Measurements from ENCODE around the gene DNAJC11.

The DNAJC11 gene

GRCh38 chr1:6686294-6686693 is 15.3 kb downstream of the DNAJC11 start:
- peak; percentile 15 for DNase-seq (ENCODE audit: low read depth)
- no peak for TF ChIP-seq CTCF (conservative IDR thresholded peaks at IDR 0.05; ENCODE audit: low read length)

GRCh38 chr1:6685381-6685780 is 16.2 kb downstream of the DNAJC11 start:
- no peak overlapping the region for H3K4me3 ChIP-seq (ENCODE audit: low read length)
- TF ChIP-seq CTCF (conservative IDR thresholded peaks at IDR 0.05; ENCODE audit: low read length): no peak
- DNase-seq (ENCODE audit: low read depth): no peak

More at GRCh38 chr1:6686294-6686693, 15.3 kb downstream of the DNAJC11 start:
- no peak overlapping the region for H3K4me3 ChIP-seq (ENCODE audit: low read length)

GRCh38 chr1:6683434-6683833 is 18.2 kb downstream of the DNAJC11 start:
- no peak for DNase-seq (ENCODE audit: low read depth)
- H3K4me3 ChIP-seq (ENCODE audit: low read length): no peak overlapping the region

GRCh38 chr1:6675941-6676340 is 25.7 kb downstream of the DNAJC11 start:
- DNase-seq (ENCODE audit: low read depth): no peak
- no peak overlapping the region for H3K4me3 ChIP-seq (ENCODE audit: low read length)
- no peak for TF ChIP-seq CTCF (conservative IDR thresholded peaks at IDR 0.05; ENCODE audit: low read length)

More at GRCh38 chr1:6683434-6683833, 18.2 kb downstream of the DNAJC11 start:
- no peak for TF ChIP-seq CTCF (conservative IDR thresholded peaks at IDR 0.05; ENCODE audit: low read length)

GRCh38 chr1:6674771-6675170 is 26.8 kb downstream of the DNAJC11 start:
- no peak overlapping the region for H3K4me3 ChIP-seq (ENCODE audit: low read length)
- no peak for DNase-seq (ENCODE audit: low read depth)
- TF ChIP-seq CTCF (conservative IDR thresholded peaks at IDR 0.05; ENCODE audit: low read length): no peak

- TF ChIP-seq CTCF (conservative IDR thresholded peaks at IDR 0.05; ENCODE audit: low read length): no peak
- no peak overlapping the region for H3K4me3 ChIP-seq (ENCODE audit: low read length)
- no peak for DNase-seq (ENCODE audit: low read depth)
These were observed 27.7 kb downstream of the DNAJC11 start for GRCh38 chr1:6673816-6674398.

GRCh38 chr1:6672558-6672957 is 29.1 kb downstream of the DNAJC11 start:
- no peak for TF ChIP-seq CTCF (conservative IDR thresholded peaks at IDR 0.05; ENCODE audit: low read length)

More at GRCh38 chr1:6672558-6672957, 29.1 kb downstream of the DNAJC11 start:
- no peak overlapping the region for H3K4me3 ChIP-seq (ENCODE audit: low read length)
- no peak for DNase-seq (ENCODE audit: low read depth)
